GM23338 (cell line): ENCODE measurements around the gene FCRL4. TPM values are rescaled to one million over a fixed set of nuclear protein-coding genes. Genes with fewer than 3 reads are reported as not detected.

Experiments used
- ATAC-seq: fragments of 200-7000 bp; cut with Tn5 transposase; 3 replicates; pipeline ENCODE4 v1.9.1; 2020
- DNase-seq: peaks from one replicate; pipeline ENCODE4 v3.0.0-alpha.2; 2015; ENCODE audit warnings: low spot score
- H2AFZ ChIP-seq: fragments of 200-600 bp; sonication (generic); 2 replicates; pipeline ENCODE4 v1.8.0; 2016; ENCODE audit warnings: antibody characterized with exemption, mild to moderate bottlenecking, moderate library complexity
- H3F3A ChIP-seq: fragments of 200-600 bp; sonication (generic); replicated peaks from 2 replicates; pipeline ENCODE4 v1.8.0; 2017; ENCODE audit warnings: antibody characterized with exemption, mixed run types, low read depth
- H3K27ac ChIP-seq: fragments of 200-600 bp; sonication (generic); 2 replicates; pipeline ENCODE4 v1.6.1; 2016; ENCODE audit warnings: low read depth
- H3K27me3 ChIP-seq: fragments of 200-600 bp; sonication (generic); 2 replicates; pipeline ENCODE4 v1.8.0; 2016; ENCODE audit warnings: mild to moderate bottlenecking, mixed run types, moderate library complexity; ENCODE audit not compliant: insufficient read depth
- H3K36me3 ChIP-seq: fragments of 200-600 bp; sonication (generic); 2 replicates; pipeline ENCODE4 v1.8.0; 2016; ENCODE audit warnings: mild to moderate bottlenecking; ENCODE audit not compliant: insufficient read depth
- H3K4me1 ChIP-seq: fragments of 200-600 bp; sonication (generic); 2 replicates; pipeline ENCODE4 v1.8.0; 2016; ENCODE audit warnings: mild to moderate bottlenecking, moderate library complexity; ENCODE audit not compliant: insufficient read depth
- H3K4me2 ChIP-seq: fragments of 200-600 bp; sonication (generic); 2 replicates; pipeline ENCODE4 v1.7.1; 2017; ENCODE audit warnings: mixed run types
- H3K4me3 ChIP-seq: fragments of 200-600 bp; sonication (generic); 2 replicates; pipeline ENCODE4 v1.6.1; 2016; ENCODE audit warnings: mixed run types
- H3K79me2 ChIP-seq: fragments of 200-600 bp; sonication (generic); replicated peaks from 2 replicates; pipeline ENCODE4 v1.8.0; 2017; ENCODE audit warnings: mild to moderate bottlenecking; ENCODE audit not compliant: insufficient read depth
- H3K9me2 ChIP-seq: fragments of 200-600 bp; sonication (generic); 2 replicates; pipeline ENCODE4 v1.8.0; 2017; ENCODE audit not compliant: insufficient read depth
- H4K20me1 ChIP-seq: fragments of 200-600 bp; sonication (generic); replicated peaks from 2 replicates; pipeline ENCODE4 v1.8.0; 2017; ENCODE audit warnings: mild to moderate bottlenecking; ENCODE audit not compliant: insufficient read depth
- H3K27ac Mint-ChIP-seq: 2 replicates; pipeline ENCODE4 v1.8.0; 2020; ENCODE audit warnings: inconsistent platforms, mild to moderate bottlenecking, moderate library complexity, mixed read lengths
- H3K27me3 Mint-ChIP-seq: 3 replicates; pipeline ENCODE4 v1.8.0; 2022; ENCODE audit warnings: low read depth, mild to moderate bottlenecking, moderate library complexity, mixed read lengths, inconsistent platforms; ENCODE audit not compliant: insufficient read depth, poor library complexity
- H3K36me3 Mint-ChIP-seq: 3 replicates; pipeline ENCODE4 v1.8.0; 2021; ENCODE audit warnings: low read depth, mild to moderate bottlenecking, inconsistent platforms, moderate library complexity, mixed read lengths
- H3K4me1 Mint-ChIP-seq: 3 replicates; pipeline ENCODE4 v1.8.0; 2020; ENCODE audit warnings: mild to moderate bottlenecking, inconsistent platforms, mixed read lengths
- H3K4me3 Mint-ChIP-seq: 3 replicates; pipeline ENCODE4 v1.8.0; 2021; ENCODE audit warnings: moderate library complexity, mild to moderate bottlenecking, inconsistent platforms, mixed read lengths
- H3K9me3 Mint-ChIP-seq: 3 replicates; pipeline ENCODE4 v1.8.0; 2020; ENCODE audit warnings: moderate library complexity, mild to moderate bottlenecking, inconsistent platforms, mixed read lengths
- CREB1 ChIP-seq: fragments of 250-450 bp; sonication (Bioruptor Pico); IDR thresholded peaks from 2 replicates; pipeline ENCODE4 v1.5.0; 2020; ENCODE audit warnings: low read depth, mild to moderate bottlenecking, moderate library complexity
- CTCF ChIP-seq, 2 experiments: fragments of 200-600 bp in 1 of 2; sonication (generic) in 1 of 2; conservative IDR thresholded peaks; 2 replicates each; pipeline versions ENCODE4 v1.5.1 to v1.6.1; 2016 to 2017; ENCODE audit warnings: antibody characterized with exemption in 2 of 2, low read depth in 2 of 2, mild to moderate bottlenecking in 2 of 2, moderate library complexity in 1 of 2
- ETS1 ChIP-seq: IDR thresholded peaks from 2 replicates; pipeline ENCODE4 v1.6.1; 2016; ENCODE audit warnings: antibody characterized with exemption
- EZH2 ChIP-seq: fragments of 200-600 bp; sonication (generic); IDR thresholded peaks from one replicate; pipeline ENCODE4 v1.8.0; 2017; ENCODE audit warnings: antibody characterized with exemption, mild to moderate bottlenecking, low read depth; ENCODE audit not compliant: unreplicated experiment
- EZH2phosphoT487 ChIP-seq: fragments of 200-600 bp; sonication (generic); IDR thresholded peaks from one replicate; pipeline ENCODE4 v1.8.1; 2018; ENCODE audit warnings: antibody characterized with exemption; ENCODE audit not compliant: unreplicated experiment
- JUNB ChIP-seq: IDR thresholded peaks from one replicate; pipeline ENCODE4 v1.6.1; 2016; ENCODE audit warnings: antibody characterized with exemption; ENCODE audit not compliant: unreplicated experiment
- NANOG ChIP-seq: IDR thresholded peaks from 2 replicates; pipeline ENCODE4 v1.6.1; 2016; ENCODE audit warnings: antibody characterized with exemption, borderline replicate concordance
- POLR2AphosphoS5 ChIP-seq: IDR thresholded peaks from 2 replicates; pipeline ENCODE4 v1.6.1; 2016; ENCODE audit warnings: antibody characterized with exemption, low read depth
- REST ChIP-seq: IDR thresholded peaks from one replicate; pipeline ENCODE4 v1.6.1; 2018; ENCODE audit warnings: antibody characterized with exemption; ENCODE audit not compliant: unreplicated experiment
- STAT1 ChIP-seq: IDR thresholded peaks from one replicate; pipeline ENCODE4 v1.6.1; 2016; ENCODE audit warnings: antibody characterized with exemption; ENCODE audit not compliant: unreplicated experiment
- ZNF114 ChIP-seq: fragments of 250-450 bp; sonication (Bioruptor Pico); IDR thresholded peaks from 2 replicates; pipeline ENCODE4 v1.5.0; 2020; ENCODE audit warnings: mild to moderate bottlenecking, moderate library complexity
- ZNF331 ChIP-seq: fragments of 250-450 bp; sonication (Bioruptor Pico); IDR thresholded peaks from 2 replicates; pipeline ENCODE4 v1.5.0; 2020; ENCODE audit warnings: low read depth, mild to moderate bottlenecking, moderate library complexity
- polyA plus RNA-seq: library from polyadenylated mRNA; unstranded; fragments of >200 nt; fragmentation: Nextera tagmentation; extraction: Ambion mirVana; gene quantifications from 2 replicates; pipeline ENCODE4 v1.2.1, GENCODE V29; 2016
- total RNA-seq: library from RNA; depleted of rRNA; stranded (reverse); fragments of >200 nt; shearing (Covaris generic); gene quantifications from 2 replicates; pipeline ENCODE4 v1.2.3, GENCODE V29; 2014
- TF ChIP-seq, protein P1 (sequence below): fragments of 250-450 bp; sonication (Bioruptor Pico); IDR thresholded peaks from 2 replicates; pipeline ENCODE4 v1.5.0; 2020; ENCODE audit warnings: mild to moderate bottlenecking, moderate library complexity

The FCRL4 gene
- total and polyA plus RNA-seq, 2 experiments from 2014 or later: not detected

DNA sequence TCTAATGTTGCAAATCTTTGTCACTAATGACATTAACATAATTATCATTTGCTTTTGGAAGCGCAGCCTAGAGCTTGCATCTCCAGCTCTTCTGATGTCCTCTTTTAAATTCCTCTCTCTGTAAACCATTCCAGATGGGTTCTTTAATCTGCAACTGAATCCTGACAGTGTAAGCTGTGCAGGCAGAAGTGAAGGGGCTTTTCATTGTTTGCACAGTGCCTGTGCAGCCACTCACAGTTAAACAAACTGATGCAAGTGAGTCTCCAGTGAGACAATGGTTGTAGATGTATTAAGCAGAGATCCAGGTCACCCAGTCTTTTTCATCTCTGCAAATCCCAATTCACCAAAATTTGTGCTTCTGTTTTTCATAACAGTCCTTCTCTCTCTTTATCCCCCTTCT is 23.0 kb downstream of the FCRL4 start:
- Histone ChIP-seq H4K20me1 (no peaks in the 10 kb centered on the region), H2AFZ (no peak overlapping the region; the same call in 1 of the 2 replicates), H3K79me2 (no peaks in the 10 kb centered on the region), H3F3A (no peaks in the 10 kb centered on the region), H3K4me3 (no peak overlapping the region), H3K36me3 (no peaks in the 10 kb centered on the region), H3K27me3 (no peaks in the 10 kb centered on the region), H3K4me2 (no peak overlapping the region), H3K27ac (no peak overlapping the region), H3K9me2 (peaks cover 17% of the 10 kb centered on the region; the same call in 1 of the 2 replicates), H3K4me1 (peaks cover 4% of the 10 kb centered on the region; the same call in 1 of the 2 replicates)
- DNase-seq (no peak), ATAC-seq (no peak)
- Mint-ChIP-seq H3K27me3 (no peaks in the 10 kb centered on the region), H3K9me3 (no peaks in the 10 kb centered on the region), H3K4me1 (peaks cover 13% of the 10 kb centered on the region), H3K36me3 (no peaks in the 10 kb centered on the region), H3K27ac (no peak overlapping the region), H3K4me3 (no peak overlapping the region)
- TF ChIP-seq ZNF114 (CRISPR knock-in tag): no peak
- no peak for TF ChIP-seq REST
- TF ChIP-seq ZNF331 (CRISPR knock-in tag): no peak
- no peak for TF ChIP-seq CTCF (conservative IDR thresholded peaks at IDR 0.05; ENCODE audit: low read depth in 2 of 2)
- no peak for TF ChIP-seq JUNB
- no peak for TF ChIP-seq CREB1
- TF ChIP-seq NANOG: no peak
- no peak for TF ChIP-seq STAT1
- TF ChIP-seq POLR2AphosphoS5: no peak
- TF ChIP-seq, protein P1, sequence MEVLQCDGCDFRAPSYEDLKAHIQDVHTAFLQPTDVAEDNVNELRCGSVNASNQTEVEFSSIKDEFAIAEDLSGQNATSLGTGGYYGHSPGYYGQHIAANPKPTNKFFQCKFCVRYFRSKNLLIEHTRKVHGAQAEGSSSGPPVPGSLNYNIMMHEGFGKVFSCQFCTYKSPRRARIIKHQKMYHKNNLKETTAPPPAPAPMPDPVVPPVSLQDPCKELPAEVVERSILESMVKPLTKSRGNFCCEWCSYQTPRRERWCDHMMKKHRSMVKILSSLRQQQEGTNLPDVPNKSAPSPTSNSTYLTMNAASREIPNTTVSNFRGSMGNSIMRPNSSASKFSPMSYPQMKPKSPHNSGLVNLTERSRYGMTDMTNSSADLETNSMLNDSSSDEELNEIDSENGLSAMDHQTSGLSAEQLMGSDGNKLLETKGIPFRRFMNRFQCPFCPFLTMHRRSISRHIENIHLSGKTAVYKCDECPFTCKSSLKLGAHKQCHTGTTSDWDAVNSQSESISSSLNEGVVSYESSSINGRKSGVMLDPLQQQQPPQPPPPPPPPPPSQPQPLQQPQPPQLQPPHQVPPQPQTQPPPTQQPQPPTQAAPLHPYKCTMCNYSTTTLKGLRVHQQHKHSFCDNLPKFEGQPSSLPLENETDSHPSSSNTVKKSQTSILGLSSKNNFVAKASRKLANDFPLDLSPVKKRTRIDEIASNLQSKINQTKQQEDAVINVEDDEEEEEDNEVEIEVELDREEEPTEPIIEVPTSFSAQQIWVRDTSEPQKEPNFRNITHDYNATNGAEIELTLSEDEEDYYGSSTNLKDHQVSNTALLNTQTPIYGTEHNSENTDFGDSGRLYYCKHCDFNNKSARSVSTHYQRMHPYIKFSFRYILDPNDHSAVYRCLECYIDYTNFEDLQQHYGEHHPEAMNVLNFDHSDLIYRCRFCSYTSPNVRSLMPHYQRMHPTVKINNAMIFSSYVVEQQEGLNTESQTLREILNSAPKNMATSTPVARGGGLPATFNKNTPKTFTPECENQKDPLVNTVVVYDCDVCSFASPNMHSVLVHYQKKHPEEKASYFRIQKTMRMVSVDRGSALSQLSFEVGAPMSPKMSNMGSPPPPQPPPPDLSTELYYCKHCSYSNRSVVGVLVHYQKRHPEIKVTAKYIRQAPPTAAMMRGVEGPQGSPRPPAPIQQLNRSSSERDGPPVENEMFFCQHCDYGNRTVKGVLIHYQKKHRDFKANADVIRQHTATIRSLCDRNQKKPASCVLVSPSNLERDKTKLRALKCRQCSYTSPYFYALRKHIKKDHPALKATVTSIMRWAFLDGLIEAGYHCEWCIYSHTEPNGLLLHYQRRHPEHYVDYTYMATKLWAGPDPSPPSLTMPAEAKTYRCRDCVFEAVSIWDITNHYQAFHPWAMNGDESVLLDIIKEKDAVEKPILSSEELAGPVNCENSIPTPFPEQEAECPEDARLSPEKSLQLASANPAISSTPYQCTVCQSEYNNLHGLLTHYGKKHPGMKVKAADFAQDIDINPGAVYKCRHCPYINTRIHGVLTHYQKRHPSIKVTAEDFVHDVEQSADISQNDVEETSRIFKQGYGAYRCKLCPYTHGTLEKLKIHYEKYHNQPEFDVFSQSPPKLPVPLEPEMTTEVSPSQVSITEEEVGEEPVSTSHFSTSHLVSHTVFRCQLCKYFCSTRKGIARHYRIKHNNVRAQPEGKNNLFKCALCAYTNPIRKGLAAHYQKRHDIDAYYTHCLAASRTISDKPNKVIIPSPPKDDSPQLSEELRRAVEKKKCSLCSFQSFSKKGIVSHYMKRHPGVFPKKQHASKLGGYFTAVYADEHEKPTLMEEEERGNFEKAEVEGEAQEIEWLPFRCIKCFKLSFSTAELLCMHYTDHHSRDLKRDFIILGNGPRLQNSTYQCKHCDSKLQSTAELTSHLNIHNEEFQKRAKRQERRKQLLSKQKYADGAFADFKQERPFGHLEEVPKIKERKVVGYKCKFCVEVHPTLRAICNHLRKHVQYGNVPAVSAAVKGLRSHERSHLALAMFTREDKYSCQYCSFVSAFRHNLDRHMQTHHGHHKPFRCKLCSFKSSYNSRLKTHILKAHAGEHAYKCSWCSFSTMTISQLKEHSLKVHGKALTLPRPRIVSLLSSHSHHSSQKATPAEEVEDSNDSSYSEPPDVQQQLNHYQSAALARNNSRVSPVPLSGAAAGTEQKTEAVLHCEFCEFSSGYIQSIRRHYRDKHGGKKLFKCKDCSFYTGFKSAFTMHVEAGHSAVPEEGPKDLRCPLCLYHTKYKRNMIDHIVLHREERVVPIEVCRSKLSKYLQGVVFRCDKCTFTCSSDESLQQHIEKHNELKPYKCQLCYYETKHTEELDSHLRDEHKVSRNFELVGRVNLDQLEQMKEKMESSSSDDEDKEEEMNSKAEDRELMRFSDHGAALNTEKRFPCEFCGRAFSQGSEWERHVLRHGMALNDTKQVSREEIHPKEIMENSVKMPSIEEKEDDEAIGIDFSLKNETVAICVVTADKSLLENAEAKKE (CRISPR knock-in tag): no peak
- TF ChIP-seq EZH2phosphoT487: no peak
- no peak for TF ChIP-seq ETS1
- no peak for TF ChIP-seq EZH2
